Panc1 (cell line): ENCODE results near the gene UBE2E2. TPM values are rescaled to one million over a fixed set of nuclear protein-coding genes. Genes with fewer than 3 reads are reported as not detected.

Experiments
- ATAC-seq: fragments of 200-7000 bp; cut with Tn5 transposase; 2 replicates; pipeline ENCODE4 v1.9.1; 2020; ENCODE audit warnings: mild to moderate bottlenecking, moderate library complexity
- BruUV-seq: library from RNA; stranded (reverse); fragments of 400-500 nt; replicated peaks from 2 replicates; lab custom pipeline; 2021; lab: Mats Ljungman, UMichigan
- CTCF ChIA-PET: fragments of 300-600 bp; sonication (Branson Sonifier 250); formaldehyde crosslinking; loops from one replicate; lab custom pipeline; 2022; ENCODE audit warnings: antibody characterized with exemption; lab: Charles Lee
- POLR2A ChIA-PET: fragments of 300-600 bp; sonication (Branson Sonifier 250); formaldehyde crosslinking; loops from one replicate; lab custom pipeline; 2022; ENCODE audit warnings: antibody characterized with exemption; lab: Charles Lee
- DNase-seq: peaks from one replicate; pipeline ENCODE4 v3.0.0-alpha.2; 2010; ENCODE audit warnings: low read depth, low spot score
- H3K27ac ChIP-seq: 2 replicates; pipeline ENCODE4 v1.5.1; 2011; ENCODE audit warnings: mild to moderate bottlenecking, low read length, inconsistent platforms
- H3K27me3 ChIP-seq: fragments of 200-500 bp; sonication (Bioruptor generic); 2 replicates; pipeline ENCODE4 v1.6.0; 2014; ENCODE audit warnings: low read length, inconsistent platforms; ENCODE audit not compliant: control insufficient read depth, insufficient read depth
- H3K36me3 ChIP-seq: fragments of 200-500 bp; sonication (Bioruptor generic); 2 replicates; pipeline ENCODE4 v1.5.1; 2014; ENCODE audit warnings: inconsistent platforms, mild to moderate bottlenecking, low read length, moderate library complexity; ENCODE audit not compliant: control insufficient read depth, insufficient read depth
- H3K4me1 ChIP-seq: 2 replicates; pipeline ENCODE4 v1.5.1; 2011; ENCODE audit warnings: inconsistent platforms, mild to moderate bottlenecking, low read length, moderate library complexity; ENCODE audit not compliant: control insufficient read depth, insufficient read depth
- H3K4me3 ChIP-seq, 2 experiments: 2 replicates each; pipeline ENCODE4 v1.5.1; 2011 to 2012; ENCODE audit warnings: low read depth in 2 of 2, low read length in 2 of 2, mild to moderate bottlenecking in 2 of 2, inconsistent platforms in 1 of 2, moderate library complexity in 1 of 2
- H3K9me3 ChIP-seq: fragments of 200-500 bp; sonication (Bioruptor generic); 2 replicates; pipeline ENCODE4 v1.5.1; 2014; ENCODE audit warnings: low read depth, mild to moderate bottlenecking, inconsistent platforms, low read length, moderate library complexity; ENCODE audit not compliant: control insufficient read depth, insufficient read depth
- POLR2AphosphoS5 ChIP-seq: IDR thresholded peaks from 2 replicates; pipeline ENCODE4 v1.6.1; 2012; ENCODE audit warnings: mild to moderate bottlenecking, low read depth, low read length, moderate library complexity
- SIN3A ChIP-seq: IDR thresholded peaks from 2 replicates; pipeline ENCODE4 v1.6.1; 2012; ENCODE audit warnings: low read depth, mild to moderate bottlenecking, low read length, moderate library complexity, borderline replicate concordance; ENCODE audit not compliant: insufficient read depth
- TCF7L2 ChIP-seq: IDR thresholded peaks from 2 replicates; pipeline ENCODE4 v1.6.1; 2011; ENCODE audit warnings: mild to moderate bottlenecking, low read depth, low read length, inconsistent platforms
- in situ Hi-C: cut with HindIII; loops from 2 replicates; pipeline ENCODE4 v1.10.0; 2016; ENCODE audit warnings: low sequenced_read_pairs, low pct_unique_long_range_greater_than_20kb
- intact Hi-C: fragments of 100-400 bp; cut with micrococcal nuclease; formaldehyde crosslinking; loops from one replicate; pipeline ENCODE4 v1.10.0; 2022; ENCODE audit not compliant: unreplicated experiment
- total RNA-seq: library from RNA; stranded (reverse); gene quantifications from one replicate; pipeline ENCODE4 v1.2.1, GENCODE V29; 2021; ENCODE audit not compliant: unreplicated experiment
- TF ChIP-seq, protein P1 (sequence below), 2 experiments: IDR thresholded peaks; 2 replicates each; pipeline ENCODE4 v1.6.1; 2011 to 2012; ENCODE audit warnings: low read depth in 2 of 2, control low read depth in 1 of 2, low read length in 1 of 2, mild to moderate bottlenecking in 1 of 2, moderate library complexity in 1 of 2; ENCODE audit not compliant: insufficient read depth in 1 of 2
- TF ChIP-seq, protein P2 (sequence below): fragments of 450-650 bp; IDR thresholded peaks from 2 replicates; pipeline ENCODE4 v1.5.1; 2017; ENCODE audit warnings: mild to moderate bottlenecking

Gene UBE2E2
- total RNA-seq, 1 experiment from 2014 or later = 38.2 TPM

DNA sequence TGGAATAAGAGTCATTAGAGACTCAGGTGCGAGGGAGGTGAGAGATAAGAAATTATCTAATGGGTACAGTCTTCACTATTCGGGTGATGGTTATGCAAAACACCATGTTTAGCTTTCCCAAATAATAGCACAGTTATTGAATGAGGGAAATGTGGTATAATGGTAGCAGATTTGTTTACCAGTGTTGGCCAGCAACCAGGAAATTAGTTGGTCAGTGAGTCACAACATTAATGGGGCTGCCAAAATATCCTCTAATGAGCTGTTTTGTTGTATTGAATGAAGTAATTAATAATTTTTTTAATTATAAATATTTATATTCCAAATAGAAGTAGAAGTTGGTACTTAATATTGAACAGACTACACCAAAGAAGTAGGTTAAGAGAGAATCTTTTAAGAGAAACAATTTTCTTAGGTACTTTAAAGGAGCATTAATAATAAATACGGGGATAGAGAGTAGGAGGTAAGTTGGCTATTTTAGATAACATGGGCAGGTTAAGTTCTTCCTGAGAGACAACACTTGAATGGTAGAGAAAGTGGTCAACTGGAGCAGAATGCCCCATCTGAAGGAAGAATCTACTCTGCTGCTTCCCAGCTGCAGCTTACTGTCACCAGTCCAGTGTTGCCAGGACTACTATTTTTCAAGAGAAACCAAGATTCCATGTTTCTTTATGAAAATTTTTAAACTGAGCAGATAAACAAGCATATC is 218.8 kb downstream of the UBE2E2 start:
- H3K4me3 ChIP-seq = no peak overlapping the region
- H3K4me1 ChIP-seq = no peaks in the 10 kb centered on the region
- intact Hi-C loops (no loop called here), in situ Hi-C loops (no loop called here)
- no peaks in the 10 kb centered on the region for H3K9me3 ChIP-seq
- ChIA-PET POLR2A (no interaction called here), CTCF (no interaction called here)
- H3K27ac ChIP-seq = no peak overlapping the region
- BruUV-seq = no TSS peak
- no peaks in the 10 kb centered on the region for H3K27me3 ChIP-seq
- no peaks in the 10 kb centered on the region for H3K36me3 ChIP-seq
- TF ChIP-seq SIN3A = no peak
- DNase-seq = no peak
- no peak for ATAC-seq

DNA sequence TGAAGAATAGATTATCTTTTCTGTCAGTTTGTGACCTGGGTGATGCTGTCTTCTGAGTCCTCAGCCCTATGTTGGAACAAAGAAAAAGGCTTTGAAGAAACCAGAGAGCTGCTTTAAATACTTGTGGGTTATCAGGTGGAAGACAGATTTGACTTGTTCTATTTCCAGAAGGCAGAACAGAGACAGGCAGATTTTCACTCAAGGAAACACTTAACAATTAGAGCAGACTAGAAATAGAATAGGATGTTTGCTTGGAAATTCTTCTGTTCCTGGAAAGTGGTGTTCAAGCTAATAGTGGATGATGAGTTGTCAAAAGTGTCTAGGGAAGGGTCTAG is 219.4 kb downstream of the UBE2E2 start:
- in situ Hi-C loops = no loop called here
- CTCF ChIA-PET = no interaction called here
- ATAC-seq = no peak

More for the DNA sequence above, 219.4 kb downstream of the UBE2E2 start:
- no TSS peak for BruUV-seq
- POLR2A ChIA-PET = no interaction called here
- Histone ChIP-seq H3K9me3 (no peaks in the 10 kb centered on the region), H3K27ac (no peak overlapping the region), H3K36me3 (no peaks in the 10 kb centered on the region), H3K27me3 (no peaks in the 10 kb centered on the region), H3K4me3 (no peak overlapping the region), H3K4me1 (no peaks in the 10 kb centered on the region)
- no peak for DNase-seq
- TF ChIP-seq TCF7L2 (no peak), POLR2AphosphoS5 (no peak), SIN3A (no peak)
- TF ChIP-seq, protein P1, sequence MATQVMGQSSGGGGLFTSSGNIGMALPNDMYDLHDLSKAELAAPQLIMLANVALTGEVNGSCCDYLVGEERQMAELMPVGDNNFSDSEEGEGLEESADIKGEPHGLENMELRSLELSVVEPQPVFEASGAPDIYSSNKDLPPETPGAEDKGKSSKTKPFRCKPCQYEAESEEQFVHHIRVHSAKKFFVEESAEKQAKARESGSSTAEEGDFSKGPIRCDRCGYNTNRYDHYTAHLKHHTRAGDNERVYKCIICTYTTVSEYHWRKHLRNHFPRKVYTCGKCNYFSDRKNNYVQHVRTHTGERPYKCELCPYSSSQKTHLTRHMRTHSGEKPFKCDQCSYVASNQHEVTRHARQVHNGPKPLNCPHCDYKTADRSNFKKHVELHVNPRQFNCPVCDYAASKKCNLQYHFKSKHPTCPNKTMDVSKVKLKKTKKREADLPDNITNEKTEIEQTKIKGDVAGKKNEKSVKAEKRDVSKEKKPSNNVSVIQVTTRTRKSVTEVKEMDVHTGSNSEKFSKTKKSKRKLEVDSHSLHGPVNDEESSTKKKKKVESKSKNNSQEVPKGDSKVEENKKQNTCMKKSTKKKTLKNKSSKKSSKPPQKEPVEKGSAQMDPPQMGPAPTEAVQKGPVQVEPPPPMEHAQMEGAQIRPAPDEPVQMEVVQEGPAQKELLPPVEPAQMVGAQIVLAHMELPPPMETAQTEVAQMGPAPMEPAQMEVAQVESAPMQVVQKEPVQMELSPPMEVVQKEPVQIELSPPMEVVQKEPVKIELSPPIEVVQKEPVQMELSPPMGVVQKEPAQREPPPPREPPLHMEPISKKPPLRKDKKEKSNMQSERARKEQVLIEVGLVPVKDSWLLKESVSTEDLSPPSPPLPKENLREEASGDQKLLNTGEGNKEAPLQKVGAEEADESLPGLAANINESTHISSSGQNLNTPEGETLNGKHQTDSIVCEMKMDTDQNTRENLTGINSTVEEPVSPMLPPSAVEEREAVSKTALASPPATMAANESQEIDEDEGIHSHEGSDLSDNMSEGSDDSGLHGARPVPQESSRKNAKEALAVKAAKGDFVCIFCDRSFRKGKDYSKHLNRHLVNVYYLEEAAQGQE (IDR thresholded peaks at IDR 0.05; ENCODE audit: insufficient read depth in 1 of 2, low read depth in 2 of 2, low read length in 1 of 2) = no peak
- TF ChIP-seq, protein P2, sequence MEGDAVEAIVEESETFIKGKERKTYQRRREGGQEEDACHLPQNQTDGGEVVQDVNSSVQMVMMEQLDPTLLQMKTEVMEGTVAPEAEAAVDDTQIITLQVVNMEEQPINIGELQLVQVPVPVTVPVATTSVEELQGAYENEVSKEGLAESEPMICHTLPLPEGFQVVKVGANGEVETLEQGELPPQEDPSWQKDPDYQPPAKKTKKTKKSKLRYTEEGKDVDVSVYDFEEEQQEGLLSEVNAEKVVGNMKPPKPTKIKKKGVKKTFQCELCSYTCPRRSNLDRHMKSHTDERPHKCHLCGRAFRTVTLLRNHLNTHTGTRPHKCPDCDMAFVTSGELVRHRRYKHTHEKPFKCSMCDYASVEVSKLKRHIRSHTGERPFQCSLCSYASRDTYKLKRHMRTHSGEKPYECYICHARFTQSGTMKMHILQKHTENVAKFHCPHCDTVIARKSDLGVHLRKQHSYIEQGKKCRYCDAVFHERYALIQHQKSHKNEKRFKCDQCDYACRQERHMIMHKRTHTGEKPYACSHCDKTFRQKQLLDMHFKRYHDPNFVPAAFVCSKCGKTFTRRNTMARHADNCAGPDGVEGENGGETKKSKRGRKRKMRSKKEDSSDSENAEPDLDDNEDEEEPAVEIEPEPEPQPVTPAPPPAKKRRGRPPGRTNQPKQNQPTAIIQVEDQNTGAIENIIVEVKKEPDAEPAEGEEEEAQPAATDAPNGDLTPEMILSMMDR = no peak
- intact Hi-C loops = no loop called here
